ENCODE results near the gene HIP1. TPM values are rescaled to one million over a fixed set of nuclear protein-coding genes. Genes with fewer than 3 reads are reported as not detected.

Gene HIP1
- total RNA-seq, 1 experiment from 2014 or later, result 43.3 TPM

DNA sequence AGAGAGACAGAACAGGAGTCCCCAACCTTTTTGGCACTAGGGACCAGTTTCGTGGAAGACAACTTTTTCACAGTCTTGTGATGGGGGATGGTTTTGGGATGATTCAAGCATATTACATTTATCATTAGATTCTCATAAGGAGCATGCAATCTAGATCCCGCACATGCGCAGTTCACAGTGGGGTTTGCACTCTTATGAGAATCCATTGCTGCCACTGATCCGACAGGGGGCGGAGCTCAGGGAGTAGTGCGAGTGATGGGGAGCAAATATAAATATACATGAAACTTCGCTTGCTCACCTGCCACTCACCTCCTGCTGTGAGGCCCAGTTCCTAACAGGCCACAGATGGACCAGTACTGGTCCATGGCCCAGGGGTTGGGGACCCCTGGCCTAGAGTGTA is 19.1 kb upstream of the HIP1 start:
- no peak for DNase-seq (ENCODE audit: low read depth, low spot score)
- no peak for ATAC-seq
- TF ChIP-seq, protein P1, sequence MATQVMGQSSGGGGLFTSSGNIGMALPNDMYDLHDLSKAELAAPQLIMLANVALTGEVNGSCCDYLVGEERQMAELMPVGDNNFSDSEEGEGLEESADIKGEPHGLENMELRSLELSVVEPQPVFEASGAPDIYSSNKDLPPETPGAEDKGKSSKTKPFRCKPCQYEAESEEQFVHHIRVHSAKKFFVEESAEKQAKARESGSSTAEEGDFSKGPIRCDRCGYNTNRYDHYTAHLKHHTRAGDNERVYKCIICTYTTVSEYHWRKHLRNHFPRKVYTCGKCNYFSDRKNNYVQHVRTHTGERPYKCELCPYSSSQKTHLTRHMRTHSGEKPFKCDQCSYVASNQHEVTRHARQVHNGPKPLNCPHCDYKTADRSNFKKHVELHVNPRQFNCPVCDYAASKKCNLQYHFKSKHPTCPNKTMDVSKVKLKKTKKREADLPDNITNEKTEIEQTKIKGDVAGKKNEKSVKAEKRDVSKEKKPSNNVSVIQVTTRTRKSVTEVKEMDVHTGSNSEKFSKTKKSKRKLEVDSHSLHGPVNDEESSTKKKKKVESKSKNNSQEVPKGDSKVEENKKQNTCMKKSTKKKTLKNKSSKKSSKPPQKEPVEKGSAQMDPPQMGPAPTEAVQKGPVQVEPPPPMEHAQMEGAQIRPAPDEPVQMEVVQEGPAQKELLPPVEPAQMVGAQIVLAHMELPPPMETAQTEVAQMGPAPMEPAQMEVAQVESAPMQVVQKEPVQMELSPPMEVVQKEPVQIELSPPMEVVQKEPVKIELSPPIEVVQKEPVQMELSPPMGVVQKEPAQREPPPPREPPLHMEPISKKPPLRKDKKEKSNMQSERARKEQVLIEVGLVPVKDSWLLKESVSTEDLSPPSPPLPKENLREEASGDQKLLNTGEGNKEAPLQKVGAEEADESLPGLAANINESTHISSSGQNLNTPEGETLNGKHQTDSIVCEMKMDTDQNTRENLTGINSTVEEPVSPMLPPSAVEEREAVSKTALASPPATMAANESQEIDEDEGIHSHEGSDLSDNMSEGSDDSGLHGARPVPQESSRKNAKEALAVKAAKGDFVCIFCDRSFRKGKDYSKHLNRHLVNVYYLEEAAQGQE (IDR thresholded peaks at IDR 0.05; ENCODE audit: insufficient read depth in 1 of 2, low read depth in 2 of 2, low read length in 1 of 2), result no peak
- no peak for TF ChIP-seq TCF7L2 (IDR thresholded peaks at IDR 0.05; ENCODE audit: low read depth, low read length)
- no peak for TF ChIP-seq POLR2AphosphoS5 (IDR thresholded peaks at IDR 0.05; ENCODE audit: low read depth, low read length)
- TF ChIP-seq SIN3A (IDR thresholded peaks at IDR 0.05; ENCODE audit: borderline replicate concordance, insufficient read depth, low read depth, low read length), result no peak
- TF ChIP-seq, protein P2, sequence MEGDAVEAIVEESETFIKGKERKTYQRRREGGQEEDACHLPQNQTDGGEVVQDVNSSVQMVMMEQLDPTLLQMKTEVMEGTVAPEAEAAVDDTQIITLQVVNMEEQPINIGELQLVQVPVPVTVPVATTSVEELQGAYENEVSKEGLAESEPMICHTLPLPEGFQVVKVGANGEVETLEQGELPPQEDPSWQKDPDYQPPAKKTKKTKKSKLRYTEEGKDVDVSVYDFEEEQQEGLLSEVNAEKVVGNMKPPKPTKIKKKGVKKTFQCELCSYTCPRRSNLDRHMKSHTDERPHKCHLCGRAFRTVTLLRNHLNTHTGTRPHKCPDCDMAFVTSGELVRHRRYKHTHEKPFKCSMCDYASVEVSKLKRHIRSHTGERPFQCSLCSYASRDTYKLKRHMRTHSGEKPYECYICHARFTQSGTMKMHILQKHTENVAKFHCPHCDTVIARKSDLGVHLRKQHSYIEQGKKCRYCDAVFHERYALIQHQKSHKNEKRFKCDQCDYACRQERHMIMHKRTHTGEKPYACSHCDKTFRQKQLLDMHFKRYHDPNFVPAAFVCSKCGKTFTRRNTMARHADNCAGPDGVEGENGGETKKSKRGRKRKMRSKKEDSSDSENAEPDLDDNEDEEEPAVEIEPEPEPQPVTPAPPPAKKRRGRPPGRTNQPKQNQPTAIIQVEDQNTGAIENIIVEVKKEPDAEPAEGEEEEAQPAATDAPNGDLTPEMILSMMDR (IDR thresholded peaks at IDR 0.05), result no peak
- ChIA-PET CTCF (no interaction called here), POLR2A (no interaction called here)
- H3K36me3 ChIP-seq (ENCODE audit: control insufficient read depth, insufficient read depth, low read length), result no peaks in the 10 kb centered on the region
- no peaks in the 10 kb centered on the region for H3K9me3 ChIP-seq (ENCODE audit: control insufficient read depth, insufficient read depth, low read depth, low read length)
- H3K4me1 ChIP-seq (ENCODE audit: control insufficient read depth, insufficient read depth, low read length), result no peaks in the 10 kb centered on the region
- H3K27me3 ChIP-seq (ENCODE audit: control insufficient read depth, insufficient read depth, low read length), result no peaks in the 10 kb centered on the region
- in situ Hi-C loops (cut with HindIII; ENCODE audit: low pct_unique_long_range_greater_than_20kb, low sequenced_read_pairs) (no loop called here), intact Hi-C loops (cut with micrococcal nuclease; ENCODE audit: unreplicated experiment) (no loop called here)
- no peak overlapping the region for H3K4me3 ChIP-seq (ENCODE audit: low read depth in 2 of 2, low read length in 2 of 2)
- no peak overlapping the region for H3K27ac ChIP-seq (ENCODE audit: low read length)
- no TSS peak for BruUV-seq (replicated peaks)

DNA sequence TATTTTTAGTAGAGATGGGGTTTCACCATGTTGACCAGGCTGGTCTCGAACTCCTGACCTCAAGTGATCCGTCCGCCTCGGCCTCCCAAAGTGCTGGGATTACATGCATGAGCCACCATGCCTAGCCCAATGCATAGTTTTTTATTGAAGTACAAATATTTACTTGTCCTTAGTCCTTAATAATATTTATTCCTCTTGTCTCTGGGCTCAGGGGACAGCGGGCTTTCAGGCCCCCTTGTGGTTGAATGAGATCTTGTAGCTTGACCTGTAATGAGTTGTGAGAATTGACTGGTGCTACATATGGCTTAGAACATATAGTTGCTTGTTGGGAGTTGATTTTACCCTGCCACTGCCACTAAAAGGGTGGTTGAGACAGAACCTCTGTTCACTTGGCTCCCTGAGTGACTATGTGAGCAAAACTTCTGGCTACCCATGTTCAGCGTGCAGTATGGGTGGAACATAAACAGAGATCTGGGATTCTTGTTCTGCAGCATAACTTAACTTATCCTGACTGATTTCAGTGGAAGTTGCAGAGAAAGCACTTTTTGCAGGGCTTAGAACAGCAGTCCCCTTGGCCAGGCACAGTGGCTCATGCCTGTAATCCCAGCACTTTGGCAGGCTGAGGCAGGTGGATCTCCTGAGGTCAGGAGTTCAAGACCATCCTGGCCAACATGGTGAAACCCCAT is 18.4 kb upstream of the HIP1 start:
- intact Hi-C loops (cut with micrococcal nuclease; ENCODE audit: unreplicated experiment) (no loop called here), in situ Hi-C loops (cut with HindIII; ENCODE audit: low pct_unique_long_range_greater_than_20kb, low sequenced_read_pairs) (no loop called here)
- no peaks in the 10 kb centered on the region for H3K9me3 ChIP-seq (ENCODE audit: control insufficient read depth, insufficient read depth, low read depth, low read length)
- TF ChIP-seq, protein P1 (IDR thresholded peaks at IDR 0.05; ENCODE audit: insufficient read depth in 1 of 2, low read depth in 2 of 2, low read length in 1 of 2), result no peak
- TF ChIP-seq, protein P2 (IDR thresholded peaks at IDR 0.05), result peak; percentile 41
- no peak for TF ChIP-seq POLR2AphosphoS5 (IDR thresholded peaks at IDR 0.05; ENCODE audit: low read depth, low read length)
- H3K4me3 ChIP-seq (ENCODE audit: low read depth in 2 of 2, low read length in 2 of 2), result no peak overlapping the region
- BruUV-seq (replicated peaks), result no TSS peak
- no peak overlapping the region for H3K27ac ChIP-seq (ENCODE audit: low read length)
- H3K27me3 ChIP-seq (ENCODE audit: control insufficient read depth, insufficient read depth, low read length), result no peaks in the 10 kb centered on the region
- H3K36me3 ChIP-seq (ENCODE audit: control insufficient read depth, insufficient read depth, low read length), result no peaks in the 10 kb centered on the region
- DNase-seq (ENCODE audit: low read depth, low spot score) (no peak), ATAC-seq (peak; percentile 86)
- POLR2A ChIA-PET, result no interaction called here
- no peaks in the 10 kb centered on the region for H3K4me1 ChIP-seq (ENCODE audit: control insufficient read depth, insufficient read depth, low read length)
- CTCF ChIA-PET, result no interaction called here
